NCI-H2227 (cell line): ENCODE measurements around the gene MYO1B.

Source experiments
- DNase-seq: peaks from one replicate; lab custom pipeline; 2025; ENCODE audit not compliant: unreplicated experiment; lab: John Stamatoyannopoulos, UW

MYO1B gene

GRCh38 chr2:191355170-191355758 is 110.1 kb downstream of the MYO1B start:
- no peak for DNase-seq

GRCh38 chr2:191357678-191358077 is 112.5 kb downstream of the MYO1B start:
- no peak for DNase-seq

GRCh38 chr2:191358325-191359025 is 113.3 kb downstream of the MYO1B start:
- DNase-seq: no peak

GRCh38 chr2:191359133-191359532 is 113.9 kb downstream of the MYO1B start:
- DNase-seq: no peak

- no peak for DNase-seq
These were observed 115.7 kb downstream of the MYO1B start for GRCh38 chr2:191360918-191361317.

GRCh38 chr2:191362841-191363240 is 117.6 kb downstream of the MYO1B start:
- DNase-seq: no peak

- DNase-seq: no peak
These were observed 118.1 kb downstream of the MYO1B start for GRCh38 chr2:191363267-191363666.

- no peak for DNase-seq
These were observed 119.9 kb downstream of the MYO1B start for GRCh38 chr2:191365089-191365488.

- DNase-seq: no peak
These were observed 121.0 kb downstream of the MYO1B start for GRCh38 chr2:191366199-191366598.

- DNase-seq: peak; percentile 11
These were observed 123.8 kb downstream of the MYO1B start for GRCh38 chr2:191369034-191369433.

- DNase-seq: no peak
These were observed 129.2 kb downstream of the MYO1B start for GRCh38 chr2:191374366-191374765.

GRCh38 chr2:191374939-191375338 is 129.7 kb downstream of the MYO1B start:
- DNase-seq: no peak

- peak; percentile 26 for DNase-seq
These were observed 131.9 kb downstream of the MYO1B start for GRCh38 chr2:191376981-191377629.

- no peak for DNase-seq
These were observed 134.2 kb downstream of the MYO1B start for GRCh38 chr2:191379375-191379774.

- peak; percentile 19 for DNase-seq
These were observed 137.6 kb downstream of the MYO1B start for GRCh38 chr2:191382801-191383200.

- DNase-seq: no peak
These were observed 138.3 kb downstream of the MYO1B start for GRCh38 chr2:191383486-191383885.

GRCh38 chr2:191384829-191385228 is 139.6 kb downstream of the MYO1B start:
- no peak for DNase-seq

- DNase-seq: no peak
These were observed 140.4 kb downstream of the MYO1B start for GRCh38 chr2:191385416-191386160.

GRCh38 chr2:191386938-191387536 is 141.8 kb downstream of the MYO1B start:
- no peak for DNase-seq

GRCh38 chr2:191389288-191389687 is 144.1 kb downstream of the MYO1B start:
- DNase-seq: no peak

- DNase-seq: no peak
These were observed 146.0 kb downstream of the MYO1B start for GRCh38 chr2:191391171-191391570.
